ENCODE measurements around the gene TUBA1C. TPM values are rescaled to one million over a fixed set of nuclear protein-coding genes. Genes with fewer than 3 reads are reported as not detected.
A peak's percentile ranks its signal among the peaks of the same experiment; 100 is the strongest.
"Not testable (repeated sequence)": the region's sequence is repeated elsewhere in the genome, so short reads cannot be mapped to it uniquely, and the experiment has no call there.

The TUBA1C gene
- total RNA-seq, 1 donor from 2014 or later = 64.3 TPM

DNA sequence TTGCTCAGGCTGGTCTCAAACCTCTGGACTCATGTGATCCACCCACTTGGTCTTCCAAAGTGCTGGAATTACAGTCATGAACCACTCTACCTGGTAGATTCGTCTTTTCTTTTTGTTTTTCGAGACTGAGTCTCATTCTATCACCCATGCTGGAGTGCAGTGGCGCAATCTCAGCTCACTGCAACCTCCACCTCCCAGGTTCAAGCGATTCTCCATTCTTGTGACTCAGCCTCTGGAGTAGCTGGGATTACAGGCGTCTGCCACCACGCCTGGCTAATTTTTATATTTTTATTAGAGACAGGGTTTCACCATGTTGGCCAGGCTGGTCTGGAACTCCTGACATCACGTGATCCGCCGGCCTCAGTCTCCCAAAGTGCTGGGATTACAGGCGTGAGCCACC is 9.4 kb upstream of the TUBA1C start:
- not testable (repeated sequence) for DNase-seq (ENCODE audit: low spot score)

DNA sequence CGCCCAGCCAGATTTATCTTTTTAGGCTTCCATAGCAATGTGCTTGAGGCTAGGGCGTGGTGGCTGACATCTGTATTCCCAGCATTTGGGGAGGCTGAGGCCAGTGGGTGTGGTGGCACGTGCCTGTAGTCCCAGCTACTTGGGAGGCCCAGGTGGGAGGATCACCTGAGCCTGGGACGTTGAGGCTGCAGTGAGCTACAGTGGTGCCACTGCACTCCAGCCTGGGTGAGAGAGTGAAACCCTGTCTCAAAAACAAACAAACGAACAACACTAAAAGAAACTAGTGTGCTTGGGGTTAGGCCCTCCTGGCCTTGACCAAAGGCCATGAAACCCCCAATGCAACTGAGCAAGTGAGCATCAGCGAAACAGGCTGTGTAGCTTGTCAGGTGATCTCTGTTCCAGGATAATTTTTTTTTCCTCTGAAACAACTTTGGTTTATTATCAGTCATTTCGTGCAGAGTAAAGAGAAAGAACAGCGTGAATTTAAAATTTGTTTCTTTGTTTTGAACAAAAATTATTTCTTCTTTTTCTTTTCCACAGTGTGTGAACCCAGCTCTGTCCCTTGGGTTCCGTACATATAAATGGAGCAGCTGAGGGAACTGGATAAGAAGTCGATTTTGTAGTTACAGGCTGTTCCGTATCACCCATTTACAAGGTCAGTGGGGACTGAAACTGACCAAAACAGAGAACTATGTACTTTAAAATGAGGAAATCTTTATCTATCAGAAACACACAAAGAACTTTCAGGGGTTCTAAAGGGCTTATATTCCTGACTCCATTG is 8.8 kb upstream of the TUBA1C start:
- DNase-seq (ENCODE audit: low spot score) = no peak

DNA sequence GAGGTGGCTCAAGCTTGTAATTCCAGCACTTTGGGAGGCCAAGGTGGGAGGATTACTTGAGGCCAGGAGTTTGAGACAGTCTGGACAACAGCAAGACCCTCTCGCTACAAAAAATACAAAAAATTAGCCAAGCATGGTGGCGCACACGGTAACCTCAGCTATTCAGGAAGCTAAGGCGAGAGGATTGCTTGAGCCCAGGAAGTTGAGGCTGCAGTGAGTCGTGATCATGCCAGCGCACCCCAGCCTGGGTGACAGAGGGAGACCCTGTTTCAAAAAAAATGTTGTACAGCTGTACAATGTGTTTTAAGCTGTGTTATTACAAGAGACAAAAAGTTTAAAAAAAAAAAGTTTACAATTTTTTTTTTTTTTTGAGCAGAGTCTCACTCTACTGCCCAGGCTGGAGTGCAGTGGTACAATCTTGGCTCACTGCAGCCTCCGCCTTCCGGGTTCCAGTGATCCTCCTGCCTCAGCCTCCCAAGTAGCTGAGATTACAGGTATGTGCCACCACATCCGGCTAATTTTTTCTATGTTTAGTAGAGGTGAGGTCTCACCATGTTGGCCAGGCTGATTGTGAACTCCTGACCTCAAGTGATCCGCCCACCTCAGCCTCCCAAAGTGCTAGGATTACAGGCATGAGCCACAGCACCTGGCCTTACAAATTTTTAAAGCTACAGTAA is 7.2 kb upstream of the TUBA1C start:
- DNase-seq (ENCODE audit: low spot score) = not testable (repeated sequence)

DNA sequence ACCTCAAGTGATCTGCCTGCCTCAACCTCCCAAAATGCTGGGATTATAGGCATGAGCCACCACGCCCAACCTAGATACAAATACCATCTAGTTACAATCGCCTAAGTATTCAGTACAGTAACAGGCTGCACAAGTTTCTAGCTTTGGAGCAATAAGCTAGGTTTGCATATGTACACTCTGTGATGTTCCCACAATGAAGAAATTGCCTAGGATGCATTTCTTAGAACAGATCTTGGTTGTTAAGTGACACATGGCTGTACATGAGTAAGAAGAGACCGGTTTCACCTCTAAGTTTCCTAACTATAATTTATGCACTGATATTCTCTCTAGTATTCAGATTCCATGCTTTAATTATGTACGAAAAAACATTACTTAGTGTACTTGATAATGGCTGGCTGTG is 5.4 kb upstream of the TUBA1C start:
- DNase-seq (ENCODE audit: low spot score) = no peak

DNA sequence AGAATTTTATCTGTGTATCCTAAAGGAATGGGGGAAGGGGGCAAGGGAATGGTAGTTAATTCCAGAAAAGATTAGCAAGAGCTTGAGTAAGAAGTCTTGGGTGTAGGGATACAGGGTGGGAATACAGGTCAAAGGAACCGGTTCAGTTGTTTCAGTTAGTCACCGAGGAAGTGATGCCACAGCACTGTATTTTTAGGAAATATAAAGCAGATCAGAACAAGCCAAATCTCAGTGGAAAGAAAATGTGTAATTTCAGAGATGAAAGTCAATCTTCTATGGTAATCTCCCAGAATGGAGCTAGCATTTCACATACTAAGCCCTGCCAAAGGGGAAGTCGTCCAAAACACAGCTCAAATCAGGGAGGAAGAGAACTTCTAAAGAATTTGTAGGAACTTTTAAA is 4.7 kb upstream of the TUBA1C start:
- DNase-seq (ENCODE audit: low spot score) = peak; percentile 91

DNA sequence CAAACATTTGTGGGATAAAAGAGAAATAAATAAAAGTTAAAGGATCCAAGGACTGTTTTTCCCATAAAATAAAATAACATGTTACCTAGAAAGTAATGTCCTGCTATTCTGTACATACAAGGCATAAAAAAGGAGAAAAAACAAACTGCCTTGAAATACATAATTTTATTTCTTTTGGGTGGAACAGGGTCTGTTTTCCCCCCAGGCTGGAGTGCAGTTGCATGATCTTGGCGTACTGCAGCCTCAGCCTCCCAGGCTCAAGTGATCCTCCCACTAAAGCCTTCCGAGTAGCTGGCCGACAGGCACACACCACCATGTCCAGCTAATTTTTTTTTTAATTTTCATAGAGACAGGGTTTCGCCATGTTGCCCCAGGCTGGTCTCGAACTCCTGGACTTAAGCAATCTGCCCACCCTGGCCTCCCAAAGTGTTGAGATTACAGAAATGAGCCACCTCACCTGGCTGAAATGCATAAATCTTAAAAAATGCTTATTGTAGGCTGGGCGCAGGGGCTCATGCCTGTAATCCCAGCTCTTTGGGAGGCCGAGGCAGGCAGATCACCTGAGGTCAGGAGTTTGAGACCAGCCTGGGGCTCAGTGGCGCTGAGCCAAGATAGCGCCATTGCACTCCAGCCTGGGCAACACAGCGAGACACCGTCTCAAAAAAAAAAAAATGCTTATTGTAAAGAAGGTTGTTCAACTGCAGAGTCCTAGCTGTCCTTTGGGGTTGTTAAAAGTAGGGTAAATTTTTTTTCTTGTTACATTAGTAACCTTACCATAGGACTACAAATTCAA is 4.1 kb upstream of the TUBA1C start:
- peak; percentile 65 for DNase-seq (ENCODE audit: low spot score)

DNA sequence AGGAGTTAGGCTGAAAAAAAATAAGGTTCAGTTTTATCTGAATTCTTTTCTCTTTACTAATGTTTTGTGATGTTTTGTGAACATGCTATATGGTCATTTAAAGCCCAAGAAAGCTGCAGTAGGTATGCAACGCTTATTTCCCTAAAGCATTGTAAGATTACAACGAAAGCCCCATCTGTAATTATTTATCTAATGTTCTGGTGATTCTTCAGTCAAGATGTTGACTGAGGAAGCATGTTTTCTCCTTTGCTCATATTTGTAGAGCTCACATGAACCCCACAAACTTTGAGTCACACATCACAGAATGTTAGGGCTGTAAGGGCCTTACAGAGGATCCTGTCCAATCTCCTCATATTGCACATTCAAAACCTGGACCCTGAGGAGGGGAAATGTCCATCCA is 3.2 kb upstream of the TUBA1C start:
- no peak for DNase-seq (ENCODE audit: low spot score)

DNA sequence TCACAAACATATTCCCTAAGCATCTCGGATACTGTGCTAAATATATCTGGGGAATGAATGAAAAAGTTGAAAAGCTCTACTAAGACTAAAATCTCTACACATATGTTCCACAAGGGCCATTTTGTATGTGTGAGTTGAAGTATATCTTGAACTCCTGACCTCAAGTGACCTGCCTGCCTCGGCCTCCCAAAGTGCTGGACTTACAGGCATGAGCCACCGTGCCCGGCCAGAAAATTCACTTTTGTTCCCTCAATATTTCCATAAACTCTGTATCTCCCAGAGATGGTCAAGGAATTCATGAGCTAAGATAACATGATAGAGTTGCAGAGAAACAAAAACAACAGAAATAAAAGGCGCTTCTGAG is 1.5 kb upstream of the TUBA1C start:
- no peak for DNase-seq (ENCODE audit: low spot score)

DNA sequence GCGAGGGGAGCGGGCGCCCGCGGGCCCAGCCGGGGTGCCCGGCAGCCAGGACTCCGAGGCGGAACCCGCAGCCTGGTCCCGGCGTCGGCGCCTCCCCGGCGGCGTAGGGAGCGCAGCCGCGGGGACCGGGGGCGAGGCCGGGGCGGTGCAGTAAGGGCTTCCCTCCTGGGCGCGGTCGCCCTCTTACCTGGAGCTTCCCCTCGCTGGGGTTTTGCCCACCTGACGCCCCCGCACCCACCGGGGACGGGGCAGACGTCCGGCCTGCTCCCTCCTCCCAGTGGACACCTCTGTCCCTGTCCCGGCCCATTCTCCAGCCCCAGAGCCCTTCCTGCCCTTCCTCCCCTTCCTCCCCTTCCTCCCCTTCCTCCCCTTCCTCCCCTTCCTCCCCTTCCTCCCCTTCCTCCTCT is 413 bp upstream of the TUBA1C start:
- peak; percentile 58 for DNase-seq (ENCODE audit: low spot score)

DNA sequence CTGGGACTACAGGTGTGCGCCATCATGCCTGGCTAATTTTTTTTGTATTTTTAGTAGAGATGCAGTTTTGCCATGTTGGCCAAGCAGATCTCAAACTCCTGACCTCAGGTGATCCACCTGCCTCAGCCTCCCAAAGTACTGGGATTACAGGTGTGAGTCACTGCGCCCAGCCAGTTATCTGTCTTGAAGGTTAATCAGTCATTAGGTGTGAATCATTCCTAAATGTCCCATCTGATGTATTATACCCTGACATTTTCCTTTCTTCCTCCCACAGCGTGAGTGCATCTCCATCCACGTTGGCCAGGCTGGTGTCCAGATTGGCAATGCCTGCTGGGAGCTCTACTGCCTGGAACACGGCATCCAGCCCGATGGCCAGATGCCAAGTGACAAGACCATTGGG is 4.3 kb downstream of the TUBA1C start:
- not testable (repeated sequence) for DNase-seq (ENCODE audit: low spot score)

DNA sequence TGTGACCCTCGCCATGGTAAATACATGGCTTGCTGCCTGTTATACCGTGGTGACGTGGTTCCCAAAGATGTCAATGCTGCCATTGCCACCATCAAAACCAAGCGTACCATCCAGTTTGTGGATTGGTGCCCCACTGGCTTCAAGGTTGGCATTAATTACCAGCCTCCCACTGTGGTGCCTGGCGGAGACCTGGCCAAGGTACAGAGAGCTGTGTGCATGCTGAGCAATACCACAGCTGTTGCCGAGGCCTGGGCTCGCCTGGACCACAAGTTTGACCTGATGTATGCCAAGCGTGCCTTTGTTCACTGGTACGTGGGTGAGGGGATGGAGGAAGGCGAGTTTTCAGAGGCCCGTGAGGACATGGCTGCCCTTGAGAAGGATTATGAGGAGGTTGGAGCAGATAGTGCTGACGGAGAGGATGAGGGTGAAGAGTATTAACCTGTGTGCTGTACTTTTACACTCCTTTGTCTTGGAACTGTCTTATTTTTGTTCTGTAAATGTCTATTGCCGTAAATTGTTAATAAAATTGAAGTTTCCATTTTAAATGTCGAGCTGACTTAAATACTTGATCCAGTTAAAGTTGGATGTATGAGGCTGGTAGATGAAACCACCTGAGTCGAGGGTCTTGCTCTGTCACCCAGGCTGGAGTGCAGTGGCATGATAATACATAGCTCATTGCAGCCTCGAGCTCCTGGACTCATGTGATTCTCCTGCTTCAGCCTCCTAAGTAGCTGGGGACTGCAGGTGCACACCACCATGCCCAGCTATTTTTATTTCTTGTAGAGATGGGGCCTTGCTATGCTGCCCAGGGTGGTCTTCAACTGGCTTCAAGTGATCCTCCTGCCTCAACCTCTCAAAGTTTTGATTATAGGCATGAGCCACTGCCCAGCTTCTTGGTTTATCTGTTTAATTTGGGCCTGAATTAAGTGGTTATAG is 8.2 kb downstream of the TUBA1C start:
- DNase-seq (ENCODE audit: low spot score) = no peak

DNA sequence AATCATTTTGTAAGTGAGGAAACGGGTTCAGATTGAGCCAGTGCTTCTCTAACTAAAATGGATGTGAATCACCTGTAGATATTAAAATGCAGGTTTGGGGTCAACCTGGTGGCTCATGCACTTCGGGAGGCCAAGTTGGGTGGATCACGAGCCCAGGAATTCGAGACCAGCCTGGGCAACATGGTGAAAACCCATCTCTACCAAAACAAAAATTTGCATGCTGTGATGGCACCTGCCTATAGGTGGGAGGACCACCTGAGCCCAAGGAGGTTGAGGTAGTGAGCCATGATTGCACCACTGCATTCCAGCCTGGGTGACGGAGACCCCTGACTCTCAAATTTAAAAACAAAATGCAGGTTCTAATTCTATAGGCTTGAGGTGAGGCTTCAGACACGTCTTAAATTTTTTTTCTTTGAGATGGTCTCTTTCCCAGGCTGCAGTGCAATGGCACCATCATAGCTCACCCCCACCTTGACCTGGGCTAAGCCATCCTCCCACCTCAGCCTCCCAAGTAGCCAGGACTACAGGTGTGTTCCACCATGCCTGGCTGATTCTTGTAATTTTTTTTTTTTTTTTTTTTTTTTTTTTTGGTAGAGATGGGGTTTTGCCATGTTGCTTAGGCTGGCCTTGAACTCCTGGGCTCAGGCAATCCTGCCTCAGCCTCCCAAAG is 9.0 kb downstream of the TUBA1C start:
- DNase-seq (ENCODE audit: low spot score) = no peak

DNA sequence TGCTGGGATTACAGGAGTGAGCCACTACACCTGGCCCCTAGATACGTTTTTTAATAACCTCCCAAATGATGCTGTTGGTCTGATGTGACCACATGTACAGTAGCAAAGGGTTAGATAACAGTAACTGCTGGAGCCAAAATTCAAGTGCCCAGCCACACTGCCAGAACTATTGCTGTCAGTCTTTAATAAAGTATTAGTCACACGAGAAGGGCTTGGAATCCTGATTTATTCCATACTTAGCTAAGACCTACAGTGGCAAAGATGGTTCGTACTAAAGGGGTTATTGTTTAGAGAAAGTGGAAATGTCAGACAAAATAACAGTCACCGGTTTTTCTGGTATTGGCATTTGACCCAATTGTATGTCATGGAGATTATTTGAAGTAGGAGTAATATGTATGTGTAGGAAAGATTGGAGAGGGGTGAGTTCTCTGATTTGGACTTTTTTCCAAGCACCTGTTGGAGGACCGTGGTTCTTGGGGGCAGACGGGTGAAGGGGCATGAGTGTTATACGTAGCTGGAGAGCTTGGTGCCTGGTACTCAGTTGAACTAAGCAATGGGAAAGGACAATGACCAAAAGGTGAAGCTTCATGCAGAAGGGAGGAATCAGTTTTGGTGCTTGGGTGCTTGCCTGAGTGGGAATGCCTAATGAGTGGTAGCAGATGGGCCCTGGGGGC is 9.7 kb downstream of the TUBA1C start:
- DNase-seq (ENCODE audit: low spot score) = no peak

DNA sequence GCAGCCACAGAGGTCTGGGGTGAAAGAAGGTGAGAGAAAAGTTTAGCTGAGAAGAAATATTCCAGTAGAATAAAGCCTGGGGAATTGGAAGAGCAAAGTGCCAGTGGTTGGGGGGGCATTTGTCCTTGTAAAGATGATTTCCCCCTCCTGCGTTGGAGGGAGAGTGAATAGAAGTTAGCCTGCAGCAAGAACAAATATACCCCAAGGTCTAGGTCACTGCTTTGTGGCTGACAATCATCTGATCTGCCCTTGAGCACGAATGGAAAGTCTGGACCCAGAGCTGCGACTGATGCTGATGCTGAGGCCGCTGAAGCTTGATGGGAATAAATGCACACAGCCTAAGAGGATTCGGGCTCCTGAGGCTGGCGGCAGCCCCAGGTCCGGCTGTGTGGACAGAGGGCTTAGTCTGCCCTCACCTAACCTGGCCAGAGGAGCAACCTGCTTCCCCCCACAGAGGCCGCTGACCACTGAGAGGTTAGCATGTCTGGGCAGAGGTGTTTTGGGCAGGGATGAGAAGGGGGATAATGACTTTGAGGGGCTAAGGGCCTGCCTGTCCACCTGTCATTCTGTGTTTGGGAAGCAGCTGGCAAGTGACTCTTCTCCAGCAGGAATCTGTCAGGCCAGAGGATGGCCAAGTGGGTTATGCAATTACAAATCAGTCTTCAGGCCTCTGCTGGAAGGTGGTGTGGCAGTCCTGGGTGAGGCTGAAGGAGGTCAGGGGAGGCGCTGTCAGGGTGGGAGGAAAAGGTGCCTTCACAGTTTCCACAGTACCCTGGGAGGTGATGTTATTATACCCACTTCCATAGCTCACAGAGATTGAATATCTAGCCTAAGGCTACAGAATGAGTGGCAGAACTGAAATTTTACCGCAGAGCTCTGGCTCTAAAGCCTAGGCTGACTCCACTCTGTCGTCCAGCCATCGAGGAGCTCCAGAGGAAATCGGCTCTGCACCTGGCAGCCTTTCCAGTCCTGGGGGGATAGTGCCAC is 11.7 kb downstream of the TUBA1C start:
- DNase-seq (ENCODE audit: low spot score) = no peak

DNA sequence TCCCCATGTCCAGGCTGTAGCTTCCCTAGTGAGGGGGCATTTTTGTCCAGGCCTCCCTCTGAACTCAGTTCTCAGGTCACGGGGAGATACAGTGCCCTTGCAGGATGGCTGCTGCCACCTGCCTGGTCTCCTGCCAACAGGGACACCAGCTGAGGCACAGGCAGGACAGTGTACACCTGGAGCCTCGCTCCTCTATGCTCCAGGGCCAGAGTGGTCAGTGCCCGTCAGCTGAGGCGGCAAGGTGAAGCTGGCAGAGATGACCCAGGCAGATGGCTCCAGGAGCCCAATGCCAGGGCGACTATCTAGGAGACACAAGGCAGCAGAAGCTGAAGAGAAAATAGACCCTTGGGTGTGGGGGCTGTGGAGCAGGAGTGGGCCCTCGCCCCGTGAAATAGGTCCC is 12.6 kb downstream of the TUBA1C start:
- DNase-seq (ENCODE audit: low spot score) = no peak

DNA sequence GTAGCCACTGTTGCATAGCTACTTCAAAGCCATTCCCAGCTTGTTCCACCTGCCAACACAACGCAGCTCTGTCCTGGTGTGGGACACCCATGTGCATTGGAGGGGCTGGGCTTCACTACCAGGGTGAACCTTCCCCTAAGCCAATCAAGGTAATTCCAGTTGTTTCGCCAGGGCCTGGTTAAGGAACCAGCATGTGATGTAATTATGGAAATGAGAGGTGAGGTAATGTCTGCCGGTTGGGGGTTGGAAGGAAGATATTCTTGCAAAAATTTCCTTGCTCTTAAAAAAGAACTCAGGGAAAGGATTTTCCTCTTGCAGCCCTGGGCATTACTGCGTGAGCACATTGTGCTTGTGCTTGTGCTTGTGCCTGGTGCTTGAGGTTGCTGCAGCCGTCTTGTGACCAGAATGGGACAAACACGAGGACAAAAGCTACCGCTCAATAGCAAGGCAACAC is 14.9 kb downstream of the TUBA1C start:
- no peak for DNase-seq (ENCODE audit: low spot score)

DNA sequence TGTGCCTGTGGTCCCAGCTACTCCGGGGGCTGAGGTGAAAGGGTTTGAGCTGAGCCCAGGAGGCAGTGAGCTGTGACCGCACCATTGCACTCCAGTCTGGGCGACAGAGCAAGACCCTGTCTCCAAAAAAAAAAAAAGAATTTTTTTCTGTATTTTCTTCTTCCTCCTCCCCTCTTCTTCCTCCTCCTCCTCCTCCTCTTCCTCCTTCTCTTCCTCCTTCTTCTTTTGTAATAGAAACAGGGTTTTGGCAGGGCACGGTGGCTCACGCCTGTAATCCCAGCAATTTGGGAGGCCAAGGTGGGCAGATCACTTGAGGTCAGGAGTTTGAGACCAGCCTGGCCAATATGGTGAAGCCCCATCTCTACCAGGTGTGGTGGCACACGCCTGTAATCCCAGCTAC is 15.7 kb downstream of the TUBA1C start:
- DNase-seq (ENCODE audit: low spot score) = not testable (repeated sequence)

DNA sequence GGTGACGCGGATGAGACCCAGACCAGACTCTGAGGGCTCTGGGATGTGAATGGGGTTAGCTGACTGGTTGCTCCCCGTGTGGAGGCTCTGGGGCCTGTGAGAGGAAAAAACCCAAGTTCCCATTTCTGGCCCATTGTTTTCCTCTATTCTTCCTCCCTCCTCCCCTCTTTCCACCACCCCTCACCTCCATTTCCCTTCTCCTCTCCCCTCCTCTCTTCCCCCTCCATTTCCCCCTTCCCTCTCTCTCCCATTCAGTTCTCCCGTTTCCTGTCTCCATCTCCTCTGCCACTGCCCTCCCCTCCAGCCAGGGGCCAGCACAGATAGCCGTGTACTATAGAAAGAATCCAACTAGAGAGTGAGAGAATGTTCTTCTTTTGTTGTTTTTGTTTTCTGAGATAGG is 17.4 kb downstream of the TUBA1C start:
- no peak for DNase-seq (ENCODE audit: low spot score)

Data from umbilical cord (tissue), 2 donors.